GM19463 (cell line): ENCODE measurements around the gene NMNAT1.
A peak's percentile ranks its signal among the peaks of the same experiment; 100 is the strongest.
"Not testable (repeated sequence)": the region's sequence is repeated elsewhere in the genome, so short reads cannot be mapped to it uniquely, and the experiment has no call there.

ENCODE experiments used
- ATAC-seq: cut with Tn5 transposase; IDR thresholded peaks from one replicate; pipeline ENCODE4 v1.9.1; 2021; ENCODE audit warnings: mild to moderate bottlenecking, moderate library complexity; ENCODE audit not compliant: unreplicated experiment

Gene NMNAT1

DNA sequence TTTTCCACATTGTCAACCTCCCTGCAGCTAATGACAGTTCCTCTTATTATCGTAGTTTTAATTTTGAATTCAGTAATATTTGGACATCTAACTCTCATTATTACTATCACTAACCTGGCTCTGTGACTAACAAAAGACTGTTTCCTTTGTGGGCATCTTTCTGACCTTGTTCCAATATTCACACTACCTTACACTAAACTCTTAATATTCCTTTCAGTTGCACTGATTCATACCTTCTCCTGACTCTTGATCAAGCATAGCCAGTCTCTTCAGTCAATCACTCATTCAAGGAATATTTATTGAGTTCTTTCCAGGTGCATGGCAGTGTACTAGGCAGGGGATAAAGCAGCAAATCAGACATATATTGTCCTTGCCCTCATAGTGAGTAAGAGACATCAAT is 25.4 kb upstream of the NMNAT1 start:
- no peak for ATAC-seq

DNA sequence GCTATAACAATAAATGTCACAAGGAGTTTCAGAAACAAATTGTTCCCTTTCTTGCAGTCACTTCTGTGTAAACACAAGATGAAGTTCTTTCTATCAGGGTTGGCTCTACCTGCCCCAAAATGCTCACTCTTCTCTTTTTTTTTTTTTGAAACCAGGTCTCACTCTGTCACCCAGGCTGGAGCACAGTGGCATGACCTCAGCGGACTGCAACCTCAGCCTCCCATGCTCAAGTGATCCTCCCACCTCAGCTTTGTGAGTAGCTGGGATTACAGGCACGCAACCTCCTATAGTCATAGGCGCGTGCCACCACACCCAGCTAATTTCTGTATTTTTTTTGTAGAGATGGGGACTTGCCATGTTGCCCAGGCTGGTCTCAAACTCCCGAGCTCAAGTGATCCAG is 22.7 kb upstream of the NMNAT1 start:
- ATAC-seq = no peak

DNA sequence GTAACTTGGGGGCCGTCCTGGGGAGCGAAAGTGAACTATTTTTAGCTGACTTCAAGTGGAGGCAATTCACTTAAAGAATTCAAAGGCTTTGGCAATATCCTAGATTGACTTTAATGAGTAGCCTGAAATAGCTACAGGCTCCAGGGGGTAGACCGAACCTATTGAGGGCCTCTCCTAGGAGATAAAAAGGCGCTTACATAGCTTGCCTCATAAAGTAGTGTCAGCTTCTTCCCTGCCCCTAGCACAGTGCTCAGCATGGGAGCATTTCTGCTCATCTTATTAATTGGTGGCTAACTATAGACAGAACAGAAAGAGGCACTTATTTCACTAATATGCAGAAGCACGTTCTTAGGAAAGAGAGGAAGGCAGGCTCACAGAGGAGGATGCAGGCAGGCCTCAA is 20.9 kb upstream of the NMNAT1 start:
- no peak for ATAC-seq

DNA sequence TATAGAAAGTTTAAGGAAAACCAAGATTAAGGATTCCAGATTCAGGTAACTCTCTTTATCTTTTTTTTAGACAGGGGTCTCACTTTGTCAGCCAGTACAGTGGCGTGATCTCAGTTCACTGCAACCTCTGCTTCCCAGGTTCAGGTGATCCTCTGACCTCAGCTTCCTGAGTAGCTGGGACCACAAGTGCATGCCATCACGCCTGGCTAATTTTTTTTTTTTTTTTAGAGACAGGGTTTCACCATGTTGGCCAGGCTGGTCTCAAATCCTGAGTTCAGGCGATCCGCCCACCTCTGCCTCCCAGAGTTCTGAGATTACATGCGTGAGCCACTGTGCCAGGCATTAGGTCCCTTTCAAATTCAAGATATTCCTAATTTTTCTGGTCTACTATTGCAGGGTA is 16.0 kb upstream of the NMNAT1 start:
- ATAC-seq = no peak

DNA sequence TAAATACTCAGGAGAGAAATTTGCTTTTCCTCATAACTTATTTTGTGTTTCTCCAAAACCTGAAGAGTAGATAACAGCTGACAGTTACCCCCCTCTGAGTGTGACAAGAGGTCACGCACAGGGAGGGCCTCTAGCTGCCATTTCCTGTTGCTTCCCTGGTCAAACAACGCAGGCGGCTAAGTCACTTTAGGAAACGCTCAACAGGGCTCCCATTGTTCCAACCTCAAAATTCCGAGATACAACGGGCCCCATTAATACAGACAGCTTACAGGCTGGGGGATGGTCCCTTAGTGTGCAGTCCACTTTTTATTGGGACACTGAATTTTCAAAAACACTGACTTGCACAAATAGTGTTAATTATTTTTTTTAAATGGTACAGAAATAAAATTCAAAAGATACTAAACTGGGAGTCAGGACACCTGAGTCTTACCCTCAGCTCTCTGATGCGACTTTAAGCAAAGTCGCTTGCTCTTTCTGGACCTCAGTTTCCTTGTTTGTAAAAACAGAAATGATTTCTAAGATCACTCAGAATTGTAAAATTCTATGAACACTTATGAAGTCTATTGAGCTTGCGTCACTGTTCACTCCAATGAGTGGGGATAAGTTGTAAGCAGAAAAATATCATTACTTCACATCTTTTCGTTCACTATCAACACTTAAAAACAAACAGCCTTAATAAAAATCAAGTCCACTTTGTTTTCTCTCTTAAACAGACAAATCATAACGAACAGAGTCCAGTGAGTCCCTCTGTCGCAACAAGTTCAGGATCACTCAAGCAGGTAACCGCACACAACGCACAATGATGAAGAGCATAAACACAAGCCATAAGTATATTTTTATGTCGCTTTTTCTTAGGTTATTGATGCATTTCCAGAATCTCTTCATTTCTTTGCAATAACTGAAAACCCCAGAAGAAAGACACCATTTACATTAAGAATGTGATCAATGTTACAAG is 13.6 kb upstream of the NMNAT1 start:
- ATAC-seq = no peak

DNA sequence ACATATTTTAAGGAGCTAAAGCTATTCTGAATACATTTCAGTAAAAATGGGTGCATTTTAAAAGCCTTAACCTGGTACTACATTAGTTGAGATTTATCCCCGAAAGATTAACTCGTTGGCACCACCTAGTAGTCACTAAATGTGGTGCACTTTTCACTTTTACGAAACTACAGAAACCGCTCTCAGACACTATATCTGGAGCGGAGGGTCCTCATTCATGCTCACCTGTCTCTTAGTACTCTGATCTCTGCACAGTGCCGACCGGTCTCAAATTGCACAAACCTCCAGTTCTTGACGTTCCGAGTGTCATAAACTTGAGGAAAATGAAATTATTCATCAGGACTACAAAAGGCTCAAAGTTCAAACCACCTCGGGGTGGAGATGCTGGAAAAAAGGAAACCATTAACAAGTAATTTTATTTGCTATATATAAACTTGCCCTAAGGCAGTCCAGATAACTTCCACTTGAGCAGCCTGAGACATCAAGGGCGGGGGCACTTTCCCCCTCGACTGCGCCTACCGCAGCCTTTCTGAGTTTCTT is 806 bp upstream of the NMNAT1 start:
- ATAC-seq = peak; percentile 8

DNA sequence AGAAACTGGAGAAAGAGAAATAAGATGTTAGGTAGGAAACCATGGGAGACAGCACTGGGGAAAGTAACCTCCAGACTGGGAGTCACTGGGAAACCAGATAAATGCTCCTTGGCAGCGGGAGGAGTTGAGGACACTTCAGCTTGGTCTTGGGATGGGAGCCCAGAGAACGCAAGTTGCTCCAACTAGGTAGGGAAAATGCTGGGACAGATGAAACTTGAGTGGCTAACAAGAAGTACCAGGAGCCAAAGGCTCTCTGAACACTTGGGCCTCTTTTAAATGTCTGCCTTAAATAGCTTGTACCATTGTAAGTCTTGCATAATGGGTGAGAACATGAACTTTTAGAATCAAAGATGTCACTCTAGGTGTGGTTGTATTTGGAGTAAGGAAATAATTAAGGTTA is 3.0 kb downstream of the NMNAT1 start:
- no peak for ATAC-seq

DNA sequence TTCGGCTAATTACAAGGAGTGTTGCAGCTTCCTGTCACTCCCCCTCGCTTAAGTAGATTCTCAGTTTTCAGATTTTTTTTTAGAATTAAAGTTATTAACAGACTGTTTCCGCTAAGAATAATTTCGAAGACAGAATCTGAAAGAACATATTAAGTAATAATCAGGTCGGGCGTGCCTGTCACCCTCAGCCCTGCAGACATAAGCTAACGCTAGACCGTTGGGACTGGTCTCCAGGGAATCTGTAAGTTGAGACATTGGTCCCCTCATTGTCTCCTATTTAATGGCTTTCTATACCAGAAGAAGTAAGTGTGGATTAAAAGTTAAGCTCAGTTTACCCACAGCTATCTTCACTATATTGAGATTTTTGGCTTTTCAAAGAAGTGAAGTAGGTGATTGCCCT is 14.5 kb downstream of the NMNAT1 start:
- ATAC-seq = no peak

DNA sequence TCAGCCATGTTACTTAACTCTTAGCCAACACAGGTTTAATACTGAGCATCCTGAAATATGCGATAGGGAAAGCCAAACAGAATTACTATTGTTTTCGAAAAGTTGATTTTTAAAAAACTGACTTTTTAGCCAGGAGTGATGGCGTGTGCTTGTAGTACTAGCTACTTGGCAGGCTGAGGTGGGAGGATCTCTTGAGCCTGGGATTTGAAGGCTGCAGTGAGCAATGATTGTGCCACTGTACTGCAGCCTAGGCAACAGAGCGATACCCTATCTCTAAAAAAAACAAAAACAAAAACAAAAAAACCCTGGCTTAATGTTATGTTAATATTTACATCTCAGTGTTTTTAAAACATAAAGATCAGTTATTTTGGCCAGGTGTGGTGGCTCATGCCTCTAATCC is 16.7 kb downstream of the NMNAT1 start:
- no peak for ATAC-seq

DNA sequence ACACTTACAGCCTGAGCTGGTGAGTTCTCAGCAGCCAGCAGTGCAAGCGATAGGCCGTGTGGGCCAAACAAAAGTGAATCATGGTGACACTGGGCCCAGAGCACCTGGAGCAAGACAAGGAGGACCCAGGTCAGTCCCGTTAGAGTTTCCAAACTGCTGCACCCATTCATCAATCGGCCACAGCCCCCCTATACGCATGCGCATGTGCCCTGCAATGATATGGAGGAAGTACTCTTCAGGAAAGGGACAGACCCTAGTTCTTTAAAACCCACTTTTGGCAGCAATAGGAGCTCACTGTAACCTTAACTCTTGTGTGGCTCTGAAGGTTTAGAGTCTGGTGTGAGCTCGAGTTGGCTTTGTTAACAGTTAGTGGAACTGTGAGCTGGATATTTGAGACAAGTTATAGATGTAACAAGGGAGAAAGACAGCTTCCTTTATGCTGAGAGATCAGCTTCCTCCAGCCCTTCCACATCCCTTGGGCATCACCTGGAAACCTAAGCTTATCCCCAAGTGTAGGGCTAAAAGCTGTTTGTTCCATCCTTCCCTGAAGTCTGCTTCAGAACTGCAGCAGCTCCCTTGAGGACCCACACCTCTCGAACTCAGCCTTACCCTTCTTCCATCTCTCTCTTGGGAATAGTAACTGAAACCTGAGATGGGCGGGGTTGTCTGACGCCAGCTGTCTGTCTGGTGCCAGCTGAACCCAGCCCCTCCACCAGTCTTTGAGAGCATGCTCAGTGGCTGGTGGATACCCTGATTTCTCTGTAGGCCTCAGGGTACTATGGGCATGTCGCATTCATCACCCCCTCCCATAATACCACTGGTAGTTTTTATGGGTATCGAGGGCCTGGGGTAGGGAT is 17.7 kb downstream of the NMNAT1 start:
- ATAC-seq = peak; percentile 78

DNA sequence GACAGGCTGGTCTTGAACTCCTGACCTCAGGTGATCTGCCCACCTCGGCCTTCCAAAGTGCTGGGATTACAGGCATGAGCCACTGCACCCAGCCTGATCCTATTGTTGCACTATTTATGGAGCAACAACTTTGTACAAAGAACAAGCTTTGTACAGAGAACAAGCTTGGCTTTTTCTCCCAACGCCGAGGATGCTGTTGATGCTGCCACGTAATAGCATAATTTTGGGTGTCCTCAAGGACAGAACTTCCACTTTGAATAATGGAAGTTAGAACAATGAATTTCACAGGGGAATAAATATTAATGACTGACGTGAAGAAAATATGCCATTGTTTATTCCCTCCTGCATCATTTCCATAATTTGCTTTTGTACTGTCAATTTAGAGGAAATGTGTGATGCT is 41.0 kb downstream of the NMNAT1 start:
- ATAC-seq = no peak

DNA sequence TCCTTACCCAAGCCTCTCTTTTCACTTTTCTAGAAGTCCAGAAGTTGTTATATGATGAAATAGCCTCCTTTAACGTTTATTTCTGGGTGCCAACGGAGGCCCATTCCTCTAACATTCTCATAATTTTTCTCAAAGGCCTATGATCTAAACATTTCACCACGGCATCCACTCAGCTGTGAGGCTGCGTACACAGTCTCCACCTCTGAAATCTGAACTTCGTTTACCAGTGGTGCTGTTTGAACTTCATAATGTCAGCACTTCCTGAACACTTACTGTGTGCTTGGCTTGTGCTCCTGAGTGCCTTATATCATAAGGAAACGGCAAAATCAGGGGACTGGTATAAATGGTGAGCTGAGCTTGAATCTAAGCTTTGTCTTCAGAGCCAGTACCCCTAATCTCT is 41.7 kb downstream of the NMNAT1 start:
- no peak for ATAC-seq

DNA sequence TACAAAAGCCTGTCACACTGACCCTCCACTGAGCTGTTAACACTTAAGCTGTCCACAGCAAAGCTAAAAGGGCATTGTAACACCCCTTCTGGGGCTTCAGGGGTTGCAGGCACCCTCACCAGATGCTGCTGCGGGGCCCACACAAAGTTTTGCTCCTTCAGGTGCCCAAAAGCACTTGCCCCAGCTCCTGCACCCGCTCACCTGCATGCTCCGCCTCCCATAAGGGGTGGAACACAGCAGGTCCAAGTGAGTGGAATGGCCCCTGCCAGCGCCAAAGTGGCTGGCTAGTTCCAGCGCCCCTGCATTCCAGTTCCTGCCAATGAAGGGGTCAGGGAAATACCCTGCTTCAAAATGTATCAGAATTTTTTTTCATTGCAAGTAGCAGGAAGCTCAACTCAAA is 46.5 kb downstream of the NMNAT1 start:
- ATAC-seq = no peak

DNA sequence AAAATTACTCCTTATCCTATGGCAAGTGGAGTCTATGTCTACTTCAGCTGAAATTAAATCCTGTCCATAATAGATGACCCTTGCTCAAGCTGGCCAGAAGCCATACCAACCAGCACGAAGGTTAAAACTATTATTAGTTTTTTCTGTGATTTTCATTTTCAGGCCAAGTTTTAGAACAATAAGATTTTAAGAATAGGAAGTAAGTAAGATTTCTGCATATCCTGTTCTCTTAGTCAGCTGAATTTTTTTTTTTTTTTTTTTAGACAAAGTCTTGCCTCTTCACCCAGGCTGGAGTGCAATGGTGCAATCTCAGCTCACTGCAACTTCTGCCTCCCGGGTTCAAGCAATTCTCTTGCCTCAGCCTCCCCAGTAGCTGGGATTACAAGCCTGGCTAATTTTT is 47.7 kb downstream of the NMNAT1 start:
- no peak for ATAC-seq

DNA sequence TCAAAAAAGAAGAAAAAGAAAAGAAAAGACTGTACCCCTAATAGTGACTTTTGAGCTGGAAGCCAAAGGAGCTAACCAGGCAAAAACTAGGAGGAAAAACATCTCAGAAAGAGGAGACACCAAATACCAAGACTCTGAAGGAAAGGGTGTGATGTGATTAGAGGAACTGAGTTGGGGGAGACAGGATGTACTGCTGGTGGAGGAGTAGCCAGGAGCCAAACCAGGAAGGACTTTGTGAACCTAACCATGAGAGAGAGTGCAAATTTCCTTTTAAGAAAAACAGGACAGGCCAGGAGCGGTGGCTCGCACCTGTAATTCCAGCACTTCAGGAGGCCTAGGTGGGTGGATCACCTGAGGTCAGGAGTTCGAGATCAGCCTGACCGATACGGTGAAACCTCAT is 49.6 kb downstream of the NMNAT1 start:
- no peak for ATAC-seq

DNA sequence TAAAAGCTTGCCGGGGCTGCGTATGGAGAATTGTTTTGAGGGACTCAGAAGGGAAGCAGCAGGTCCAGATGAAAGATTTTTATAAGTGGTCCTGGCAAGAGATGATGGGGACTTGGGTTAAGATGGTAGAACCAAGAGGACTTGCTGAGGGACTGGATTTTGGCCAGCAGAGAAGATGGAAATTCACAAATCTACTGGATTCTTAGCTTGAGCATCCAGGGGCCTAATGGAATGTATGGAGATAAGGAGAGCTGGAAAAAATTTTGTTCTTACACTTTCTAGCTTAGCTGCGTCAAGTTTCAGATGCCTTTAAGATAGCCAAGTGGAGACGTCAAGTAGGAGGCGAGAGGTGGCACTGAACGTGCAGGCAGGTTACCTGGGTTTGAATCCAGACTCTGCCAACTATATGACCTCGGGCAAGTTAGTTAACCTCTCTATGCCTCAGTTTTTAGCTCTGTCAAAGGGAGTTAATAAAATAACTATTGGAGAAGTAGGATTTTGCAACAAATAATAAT is 50.3 kb downstream of the NMNAT1 start:
- ATAC-seq = no peak

DNA sequence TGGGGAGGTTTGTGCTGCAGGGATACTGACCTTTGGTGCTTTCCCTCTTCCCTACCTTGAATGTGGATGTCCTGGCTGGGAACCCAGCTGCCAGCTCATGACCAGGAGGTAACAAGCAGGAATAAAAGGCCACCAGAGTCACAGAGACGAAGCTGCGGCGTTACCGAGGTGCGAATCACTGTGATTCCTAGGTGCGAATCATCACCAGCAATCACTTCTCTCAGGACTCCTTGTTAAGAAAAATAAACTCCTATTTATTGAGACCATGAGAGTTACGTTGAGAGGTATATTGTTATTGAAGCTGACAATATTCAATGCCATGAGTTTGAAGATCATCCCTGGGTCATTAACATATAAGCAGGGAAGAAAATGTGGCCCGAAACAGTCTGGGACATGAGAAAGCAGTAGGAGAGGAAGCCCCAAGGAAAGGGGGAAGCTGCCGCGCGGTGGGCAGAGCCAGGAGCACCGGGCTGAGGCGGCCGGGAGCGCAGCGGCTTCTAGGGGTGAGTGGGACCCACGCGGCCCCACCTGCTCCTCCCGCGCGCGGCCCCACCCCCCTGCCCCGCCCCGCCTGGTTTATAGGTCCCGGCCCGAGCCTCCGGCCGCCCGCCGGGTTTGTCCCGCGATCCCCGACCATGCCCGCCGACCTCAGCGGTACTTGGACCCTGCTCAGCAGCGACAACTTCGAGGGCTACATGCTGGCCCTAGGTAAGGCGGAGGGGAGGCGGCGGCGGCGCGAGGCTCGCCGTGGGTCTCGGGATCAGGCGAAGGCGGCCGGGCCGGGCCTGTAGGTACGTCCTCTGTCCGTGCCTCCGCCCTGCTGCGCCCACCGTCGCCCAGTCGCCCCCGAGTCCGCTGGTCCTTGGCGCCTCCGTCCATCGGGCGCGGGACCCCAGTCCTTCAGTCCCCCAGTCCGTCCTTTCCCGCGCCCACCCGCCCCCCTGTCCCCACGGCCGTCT is 53.6 kb downstream of the NMNAT1 start, which contains the start of gene RBP7:
RBP7 (plus strand) TSS at position 605 of the 959 bp plus-strand sequence; CDS start at position 636, 31 bp downstream.
- ATAC-seq = no peak

DNA sequence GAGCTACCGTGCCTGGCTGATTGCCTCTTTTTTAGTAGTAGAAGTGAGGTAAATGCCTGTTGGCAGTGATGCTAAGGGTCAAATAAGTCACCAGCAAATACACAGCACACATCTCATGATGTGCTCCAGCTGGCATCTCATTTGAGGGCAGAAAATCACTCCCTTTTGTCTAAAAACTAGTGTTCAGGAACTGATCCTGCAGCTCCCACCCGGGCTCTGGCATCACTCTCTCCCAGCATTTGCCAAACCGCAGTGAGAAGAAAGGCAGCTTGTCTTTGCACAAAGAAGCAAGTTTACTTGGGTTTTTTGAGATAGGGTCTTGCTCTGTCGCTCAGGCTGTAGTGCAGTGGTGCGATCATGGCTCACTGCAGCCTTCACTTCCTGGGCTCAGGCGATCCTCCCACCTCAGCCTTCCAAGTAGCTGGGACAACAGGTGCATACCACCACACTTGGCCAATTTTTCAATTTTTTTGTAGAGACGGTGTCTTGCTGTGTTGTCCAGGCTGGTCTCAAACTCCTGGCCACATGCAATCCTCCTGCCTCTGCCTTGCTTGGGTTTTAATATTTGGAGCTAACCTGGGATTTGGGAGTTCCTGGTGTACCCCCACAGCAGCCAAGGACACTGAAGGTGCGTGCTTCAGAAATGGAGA is 57.9 kb downstream of the NMNAT1 start:
- no peak for ATAC-seq

DNA sequence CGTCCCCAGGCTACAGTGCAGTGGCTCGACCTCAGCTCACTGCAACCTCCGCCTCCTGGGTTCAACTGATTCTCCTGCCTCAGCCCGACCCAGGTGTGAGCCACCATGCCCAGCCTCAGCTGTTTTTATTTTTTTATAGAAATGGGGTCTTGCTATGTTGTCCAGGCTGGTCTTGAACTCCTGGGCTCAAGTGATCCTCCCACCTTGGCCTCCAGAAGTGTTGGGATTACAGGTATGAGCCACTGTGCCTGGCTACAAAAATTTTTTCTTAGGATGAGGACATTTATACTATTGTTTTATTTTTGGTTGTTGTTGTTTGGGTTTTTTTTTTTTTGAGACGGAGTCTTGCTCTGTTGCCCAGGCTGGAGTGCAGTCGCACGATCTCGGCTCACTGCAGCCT is 62.0 kb downstream of the NMNAT1 start:
- not testable (repeated sequence) for ATAC-seq

DNA sequence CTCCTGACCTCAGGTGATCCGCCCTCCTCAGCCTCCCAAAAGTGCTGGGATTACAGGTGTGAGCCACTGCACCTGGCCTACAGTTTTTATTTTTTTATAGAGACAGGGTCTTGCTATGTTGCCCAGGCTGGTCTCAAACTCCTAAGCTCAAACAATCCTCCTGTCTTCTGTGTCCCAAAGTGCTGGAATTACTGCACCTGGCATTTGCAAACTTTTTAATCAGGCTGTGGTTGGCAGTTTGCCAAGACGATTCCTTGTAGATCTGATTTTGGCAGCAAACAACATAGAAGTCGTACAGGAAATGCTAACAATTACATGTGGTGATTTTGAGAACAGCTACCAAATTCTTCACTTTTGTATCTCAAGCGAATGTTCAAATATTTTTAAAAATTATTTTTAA is 63.9 kb downstream of the NMNAT1 start:
- ATAC-seq = no peak
